ENCODE results near the gene DNAH14. TPM values are rescaled to one million over a fixed set of nuclear protein-coding genes. Genes with fewer than 3 reads are reported as not detected.

The DNAH14 gene
- total RNA-seq, 4 donors from 2014 or later, result 4.1 to 84.0 (median 11.4) TPM

DNA sequence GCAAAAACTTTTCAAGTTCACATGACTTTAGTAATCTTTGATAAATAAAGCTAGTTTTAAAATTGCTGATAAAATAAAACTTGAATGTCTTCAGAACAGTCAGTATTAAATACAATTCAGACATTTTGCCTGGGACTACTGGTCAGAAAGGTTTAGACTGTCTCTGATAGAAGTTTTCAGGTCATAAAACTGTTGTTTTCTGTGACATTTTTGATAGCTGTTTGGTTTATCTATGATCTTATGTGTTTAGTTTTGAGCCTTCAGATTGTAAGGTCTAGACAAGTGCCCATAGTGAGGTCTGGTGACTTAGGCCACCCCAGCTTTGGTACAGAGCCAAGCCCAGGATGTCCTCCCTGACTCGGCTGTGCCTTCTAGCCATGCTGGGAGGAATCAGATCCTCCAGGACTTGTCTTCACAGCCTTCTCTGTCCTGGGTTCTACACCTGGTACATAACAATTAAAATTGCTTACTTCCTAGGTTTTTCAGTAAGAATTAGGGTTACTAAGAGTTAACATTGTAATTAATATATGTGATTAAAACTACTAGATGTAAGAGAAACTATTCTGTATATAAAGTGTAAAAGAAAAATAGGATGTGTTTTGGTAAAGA is 15.1 kb upstream of the DNAH14 start:
- intact Hi-C loops (cut with DNase I; ENCODE audit: low total_unique reads), result no loop called here

DNA sequence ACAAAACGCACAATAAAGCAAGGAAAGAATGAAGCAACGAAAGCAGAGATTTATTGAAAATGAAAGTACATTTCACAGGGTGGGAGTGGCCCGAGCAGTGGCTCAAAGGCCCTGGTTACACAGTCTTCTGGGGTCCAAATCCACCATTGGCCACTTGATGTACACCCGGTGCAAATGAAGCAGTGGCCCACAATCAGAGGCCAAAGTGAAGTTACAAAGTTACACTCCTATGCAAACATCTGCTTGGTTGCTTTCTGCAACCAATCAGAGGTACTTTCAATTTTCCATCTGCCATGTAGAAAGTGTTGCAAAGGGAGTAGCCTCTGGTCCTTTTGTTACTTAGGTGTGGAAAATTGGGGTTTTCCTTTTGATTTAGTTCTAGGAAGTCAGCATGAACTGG is 10.0 kb upstream of the DNAH14 start:
- DNase-seq, result no peak
- TF ChIP-seq EP300 (IDR thresholded peaks at IDR 0.05; ENCODE audit: low read depth), result no peak
- TF ChIP-seq POLR2AphosphoS5 (IDR thresholded peaks at IDR 0.05), result no peak
- TF ChIP-seq, protein P1, sequence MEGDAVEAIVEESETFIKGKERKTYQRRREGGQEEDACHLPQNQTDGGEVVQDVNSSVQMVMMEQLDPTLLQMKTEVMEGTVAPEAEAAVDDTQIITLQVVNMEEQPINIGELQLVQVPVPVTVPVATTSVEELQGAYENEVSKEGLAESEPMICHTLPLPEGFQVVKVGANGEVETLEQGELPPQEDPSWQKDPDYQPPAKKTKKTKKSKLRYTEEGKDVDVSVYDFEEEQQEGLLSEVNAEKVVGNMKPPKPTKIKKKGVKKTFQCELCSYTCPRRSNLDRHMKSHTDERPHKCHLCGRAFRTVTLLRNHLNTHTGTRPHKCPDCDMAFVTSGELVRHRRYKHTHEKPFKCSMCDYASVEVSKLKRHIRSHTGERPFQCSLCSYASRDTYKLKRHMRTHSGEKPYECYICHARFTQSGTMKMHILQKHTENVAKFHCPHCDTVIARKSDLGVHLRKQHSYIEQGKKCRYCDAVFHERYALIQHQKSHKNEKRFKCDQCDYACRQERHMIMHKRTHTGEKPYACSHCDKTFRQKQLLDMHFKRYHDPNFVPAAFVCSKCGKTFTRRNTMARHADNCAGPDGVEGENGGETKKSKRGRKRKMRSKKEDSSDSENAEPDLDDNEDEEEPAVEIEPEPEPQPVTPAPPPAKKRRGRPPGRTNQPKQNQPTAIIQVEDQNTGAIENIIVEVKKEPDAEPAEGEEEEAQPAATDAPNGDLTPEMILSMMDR (IDR thresholded peaks at IDR 0.05), result no peak
- no peak for TF ChIP-seq POLR2A (IDR thresholded peaks at IDR 0.05)
- Histone ChIP-seq H3K27me3 (no peaks in the 10 kb centered on the region), H3K4me3 (no peak overlapping the region), H3K36me3 (no peaks in the 10 kb centered on the region), H3K27ac (no peak overlapping the region), H3K9me3 (peaks cover 6 to 7% of the 10 kb centered on the region in 2 donors), H3K4me1 (no peaks in the 10 kb centered on the region)
- intact Hi-C loops (cut with DNase I; ENCODE audit: low total_unique reads) (no loop called here), in situ Hi-C loops (cut with MboI; ENCODE audit: low pct_ligation_motif_present in 1 of 4, low pct_unique_long_range_greater_than_20kb in 1 of 4, low sequenced_read_pairs in 3 of 4) (loop anchor here in 1 of 4 donors (10.0 kb wide), 1 partner anchor 405 kb away; no protein-coding TSS in a partner anchor)
- WGBS, 2 donors (ENCODE audit: low coverage in 1 of 2), result 81 to 89% methylated on average over 4 of the region's 4 CpGs

More for the DNA sequence above, 15.1 kb upstream of the DNAH14 start:
- no peaks in the 10 kb centered on the region for H3K27me3 ChIP-seq
- no peak for DNase-seq
- H3K27ac ChIP-seq, result no peak overlapping the region
- TF ChIP-seq POLR2A (IDR thresholded peaks at IDR 0.05) (no peak), POLR2AphosphoS5 (IDR thresholded peaks at IDR 0.05) (no peak), EP300 (IDR thresholded peaks at IDR 0.05; ENCODE audit: low read depth) (no peak)
- TF ChIP-seq, protein P1 (IDR thresholded peaks at IDR 0.05), result no peak
- no peaks in the 10 kb centered on the region for H3K4me1 ChIP-seq
- H3K4me3 ChIP-seq, result no peak overlapping the region
- peaks cover 11 to 18% of the 10 kb centered on the region in 2 donors for H3K9me3 ChIP-seq
- in situ Hi-C loops (cut with MboI; ENCODE audit: low pct_ligation_motif_present in 1 of 4, low pct_unique_long_range_greater_than_20kb in 1 of 4, low sequenced_read_pairs in 3 of 4), result loop anchor here in 1 of 4 donors (10.0 kb wide), 1 partner anchor 400 kb away; no protein-coding TSS in a partner anchor
- H3K36me3 ChIP-seq, result no peaks in the 10 kb centered on the region
- WGBS, 2 donors (ENCODE audit: low coverage in 1 of 2), result 89% methylated on average over 1 of the region's 1 CpG; no CpG with 5 or more reads in 1 of the 2 donors

DNA sequence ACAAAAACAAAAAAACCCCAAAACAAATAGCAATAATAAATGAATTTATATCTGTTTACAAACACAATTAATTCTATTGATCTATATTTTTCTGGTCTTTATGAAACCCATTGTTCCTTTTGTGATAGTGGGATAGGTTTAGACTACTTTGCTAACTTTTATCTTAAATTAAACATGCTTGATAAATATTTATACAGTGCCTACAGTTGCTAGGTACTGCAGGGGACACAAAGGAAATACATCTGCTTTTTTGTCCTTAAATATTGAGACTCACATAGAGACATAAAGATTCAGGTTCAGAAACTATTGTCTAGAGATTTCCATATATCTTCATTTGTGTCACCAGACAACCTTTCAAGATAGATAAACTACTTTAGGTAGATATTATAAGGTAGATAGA is 8.5 kb upstream of the DNAH14 start:
- Histone ChIP-seq H3K36me3 (no peaks in the 10 kb centered on the region), H3K27me3 (no peaks in the 10 kb centered on the region), H3K27ac (no peak overlapping the region), H3K4me3 (no peak overlapping the region), H3K4me1 (no peaks in the 10 kb centered on the region), H3K9me3 (no peaks in the 10 kb centered on the region)
- DNase-seq, result no peak
- in situ Hi-C loops (cut with MboI; ENCODE audit: low pct_ligation_motif_present in 1 of 4, low pct_unique_long_range_greater_than_20kb in 1 of 4, low sequenced_read_pairs in 3 of 4) (loop anchor here in 2 of 4 donors (10.0 kb wide), 1 partner anchor 406 kb away; no protein-coding TSS in a partner anchor), intact Hi-C loops (cut with DNase I; ENCODE audit: low total_unique reads) (loop anchor here (5.0 kb wide), 2 partner anchors 279 to 409 kb away; no protein-coding TSS in a partner anchor)
- TF ChIP-seq POLR2AphosphoS5 (IDR thresholded peaks at IDR 0.05), result no peak

DNA sequence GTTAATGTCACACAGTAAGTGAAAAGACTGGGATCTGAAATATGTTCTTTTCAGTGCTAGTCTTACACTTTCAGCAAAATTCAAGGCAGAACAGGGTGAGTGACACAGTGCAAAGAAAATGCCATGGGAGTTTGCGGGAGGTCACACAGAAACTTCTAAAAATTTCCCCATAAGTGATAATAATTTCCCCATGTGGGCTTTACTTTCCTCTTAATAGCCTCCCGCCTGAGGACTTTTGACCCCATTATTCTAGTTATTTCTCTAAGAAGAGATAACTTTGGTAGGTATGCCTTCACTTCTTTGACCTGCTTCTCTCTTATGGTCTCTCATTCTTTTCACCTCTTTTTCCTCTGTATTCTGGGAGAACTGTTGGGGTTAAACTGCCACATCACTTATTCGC is 8.1 kb upstream of the DNAH14 start:
- no peaks in the 10 kb centered on the region for H3K36me3 ChIP-seq
- H3K27me3 ChIP-seq, result no peaks in the 10 kb centered on the region
- in situ Hi-C loops (cut with MboI; ENCODE audit: low pct_ligation_motif_present in 1 of 4, low pct_unique_long_range_greater_than_20kb in 1 of 4, low sequenced_read_pairs in 3 of 4) (loop anchor here in 2 of 4 donors (10.0 kb wide), 1 partner anchor 407 kb away; no protein-coding TSS in a partner anchor), intact Hi-C loops (cut with DNase I; ENCODE audit: low total_unique reads) (loop anchor here (5.0 kb wide), 2 partner anchors 279 to 409 kb away; no protein-coding TSS in a partner anchor)
- no peaks in the 10 kb centered on the region for H3K4me1 ChIP-seq
- 86 to 100% methylated on average over 1 to 3 of the region's 3 CpGs for WGBS, 2 donors (ENCODE audit: low coverage in 1 of 2)
- no peak for DNase-seq
- TF ChIP-seq, protein P1 (IDR thresholded peaks at IDR 0.05), result no peak
- TF ChIP-seq POLR2AphosphoS5 (IDR thresholded peaks at IDR 0.05) (no peak), EP300 (IDR thresholded peaks at IDR 0.05; ENCODE audit: low read depth) (no peak), POLR2A (IDR thresholded peaks at IDR 0.05) (no peak)
- H3K9me3 ChIP-seq, result no peaks in the 10 kb centered on the region
- H3K4me3 ChIP-seq, result no peak overlapping the region
- H3K27ac ChIP-seq, result no peak overlapping the region
